WTC11 (cell line): Measurements from ENCODE around the gene PKLR. TPM values are rescaled to one million over a fixed set of nuclear protein-coding genes. Genes with fewer than 3 reads are reported as not detected.

ENCODE experiments used
- ATAC-seq: fragments of 200-7000 bp; cut with Tn5 transposase; 2 replicates; pipeline ENCODE4 v1.10.0; 2021; ENCODE audit warnings: mild to moderate bottlenecking, moderate library complexity
- CTCF ChIA-PET: fragments of 300-600 bp; sonication (Branson Sonifier 250); formaldehyde crosslinking; loops from one replicate; lab custom pipeline; 2021; ENCODE audit warnings: antibody characterized with exemption; lab: Charles Lee
- POLR2A ChIA-PET: fragments of 350-600 bp; sonication (Branson Sonifier 250); formaldehyde crosslinking; loops from one replicate; lab custom pipeline; 2021; ENCODE audit warnings: antibody characterized with exemption; lab: Charles Lee
- DNase-seq: peaks from one replicate; pipeline ENCODE4 v3.0.0; 2021; ENCODE audit warnings: low spot score
- H3K27ac Mint-ChIP-seq: 2 replicates; pipeline ENCODE4 v1.8.0; 2021; ENCODE audit warnings: mixed read lengths
- H3K27me3 Mint-ChIP-seq: 2 replicates; pipeline ENCODE4 v1.8.0; 2021; ENCODE audit warnings: low read depth, mild to moderate bottlenecking, moderate library complexity, mixed read lengths
- H3K36me3 Mint-ChIP-seq: 2 replicates; pipeline ENCODE4 v1.8.0; 2021; ENCODE audit warnings: mixed read lengths
- H3K4me1 Mint-ChIP-seq: 2 replicates; pipeline ENCODE4 v1.8.0; 2022; ENCODE audit warnings: mixed read lengths
- H3K4me3 Mint-ChIP-seq: 2 replicates; pipeline ENCODE4 v1.8.0; 2021; ENCODE audit warnings: mild to moderate bottlenecking, moderate library complexity, mixed read lengths
- H3K9me3 Mint-ChIP-seq: 2 replicates; pipeline ENCODE4 v1.8.0; 2021; ENCODE audit warnings: mixed read lengths
- AFF4 ChIP-seq: sonication (generic); formaldehyde crosslinking; IDR thresholded peaks from 2 replicates; pipeline ENCODE4 v1.8.1; 2023; ENCODE audit warnings: mild to moderate bottlenecking, missing genetic modification reagents, borderline replicate concordance
- CBFB ChIP-seq: sonication (generic); formaldehyde crosslinking; IDR thresholded peaks from 2 replicates; pipeline ENCODE4 v1.8.1; 2022; ENCODE audit warnings: mild to moderate bottlenecking, low read depth, missing genetic modification reagents
- CREM ChIP-seq: sonication (generic); formaldehyde crosslinking; IDR thresholded peaks from 2 replicates; pipeline ENCODE4 v1.8.1; 2022; ENCODE audit warnings: mild to moderate bottlenecking, missing genetic modification reagents, moderate library complexity
- CTCF ChIP-seq: fragments of 200-600 bp; IDR thresholded peaks from 2 replicates; pipeline ENCODE4 v1.8.0; 2022; ENCODE audit warnings: antibody characterized with exemption
- E2F5 ChIP-seq: sonication (generic); formaldehyde crosslinking; IDR thresholded peaks from 2 replicates; pipeline ENCODE4 v1.8.1; 2022; ENCODE audit warnings: mild to moderate bottlenecking, moderate library complexity, missing genetic modification reagents
- FOXK1 ChIP-seq: sonication (generic); formaldehyde crosslinking; IDR thresholded peaks from 2 replicates; pipeline ENCODE4 v1.8.0; 2022; ENCODE audit warnings: mild to moderate bottlenecking, moderate library complexity, missing genetic modification reagents
- IRF2 ChIP-seq: sonication (generic); formaldehyde crosslinking; IDR thresholded peaks from 2 replicates; pipeline ENCODE4 v1.8.0; 2022; ENCODE audit warnings: low read depth, missing genetic modification reagents, borderline replicate concordance
- NR3C1 ChIP-seq: sonication (generic); formaldehyde crosslinking; conservative IDR thresholded peaks from 2 replicates; pipeline ENCODE4 v1.8.1; 2023; ENCODE audit warnings: low read depth, mild to moderate bottlenecking, missing genetic modification reagents
- RELA ChIP-seq: sonication (generic); formaldehyde crosslinking; IDR thresholded peaks from 2 replicates; pipeline ENCODE4 v1.8.1; 2022; ENCODE audit warnings: missing genetic modification reagents, mild to moderate bottlenecking, borderline replicate concordance
- SP1 ChIP-seq: sonication (generic); formaldehyde crosslinking; conservative IDR thresholded peaks from 2 replicates; pipeline ENCODE4 v1.8.1; 2022; ENCODE audit warnings: missing genetic modification reagents
- TEAD1 ChIP-seq: sonication (generic); formaldehyde crosslinking; IDR thresholded peaks from 2 replicates; pipeline ENCODE4 v1.8.0; 2022; ENCODE audit warnings: mild to moderate bottlenecking, missing genetic modification reagents
- USF1 ChIP-seq: sonication (generic); formaldehyde crosslinking; IDR thresholded peaks from 2 replicates; pipeline ENCODE4 v1.8.0; 2022; ENCODE audit warnings: mild to moderate bottlenecking, missing genetic modification reagents
- ZBTB43 ChIP-seq: sonication (generic); formaldehyde crosslinking; IDR thresholded peaks from 2 replicates; pipeline ENCODE4 v1.8.1; 2023; ENCODE audit warnings: mild to moderate bottlenecking, missing genetic modification reagents
- ZMAT4 ChIP-seq: fragments of 250-450 bp; sonication (Bioruptor Pico); IDR thresholded peaks from 2 replicates; pipeline ENCODE4 v1.9.0; 2021; ENCODE audit warnings: mild to moderate bottlenecking
- ZNF121 ChIP-seq: sonication (generic); formaldehyde crosslinking; IDR thresholded peaks from 2 replicates; pipeline ENCODE4 v1.8.0; 2023; ENCODE audit warnings: missing genetic modification reagents
- ZNF232 ChIP-seq: sonication (generic); formaldehyde crosslinking; IDR thresholded peaks from 2 replicates; pipeline ENCODE4 v1.8.0; 2022; ENCODE audit warnings: mild to moderate bottlenecking, missing genetic modification reagents
- ZNF423 ChIP-seq: fragments of 250-450 bp; sonication (Bioruptor Pico); IDR thresholded peaks from 2 replicates; pipeline ENCODE4 v2.1.2; 2022; ENCODE audit warnings: mild to moderate bottlenecking, moderate library complexity
- ZNF512 ChIP-seq: sonication (generic); formaldehyde crosslinking; IDR thresholded peaks from 2 replicates; pipeline ENCODE4 v1.8.1; 2022; ENCODE audit warnings: missing genetic modification reagents, borderline replicate concordance
- ZNF671 ChIP-seq: fragments of 250-450 bp; sonication (Bioruptor Pico); IDR thresholded peaks from 2 replicates; pipeline ENCODE4 v1.8.0; 2021; ENCODE audit warnings: mild to moderate bottlenecking
- total RNA-seq: library from RNA; stranded (reverse); gene quantifications from 3 replicates; pipeline ENCODE4 v1.2.3, GENCODE V29; 2021
- TF ChIP-seq, protein P1 (sequence below): sonication (generic); formaldehyde crosslinking; IDR thresholded peaks from 2 replicates; pipeline ENCODE4 v1.8.1; 2022; ENCODE audit warnings: mild to moderate bottlenecking, missing genetic modification reagents, moderate library complexity, borderline replicate concordance

Gene PKLR
- total RNA-seq, 1 experiment from 2014 or later = 1.5 TPM

GRCh38 chr1:155254228-155254713 is 47.0 kb downstream of the PKLR start:
- Mint-ChIP-seq H3K27me3 (no peaks in the 10 kb centered on the region), H3K4me1 (peaks cover 23% of the 10 kb centered on the region), H3K4me3 (peak overlapping the region; percentile 80), H3K27ac (no peak overlapping the region)
- POLR2A ChIA-PET = interaction anchor here (1.2 kb wide), 1 partner anchor 19 kb away, joined by 3 read pairs; the partner anchor contains the start of gene CLK2
- TF ChIP-seq RELA = no peak
- TF ChIP-seq TEAD1 = no peak
- TF ChIP-seq ZNF232 (CRISPR knock-in tag) = no peak
- no peak for TF ChIP-seq ZNF423 (CRISPR knock-in tag)
- TF ChIP-seq ZBTB43 (CRISPR knock-in tag) = no peak
- TF ChIP-seq CBFB (CRISPR knock-in tag) = no peak
- no peak for TF ChIP-seq AFF4 (CRISPR knock-in tag)
- no peak for TF ChIP-seq CTCF
- TF ChIP-seq ZMAT4 (CRISPR knock-in tag) = no peak
- no peak for TF ChIP-seq ZNF512 (CRISPR knock-in tag)
- TF ChIP-seq E2F5 (CRISPR knock-in tag) = no peak
- no peak for TF ChIP-seq SP1 (CRISPR knock-in tag)
- TF ChIP-seq ZNF671 (CRISPR knock-in tag) = no peak
- no peak for TF ChIP-seq FOXK1 (CRISPR knock-in tag)
- no peak for TF ChIP-seq USF1 (CRISPR knock-in tag)
- no peak for TF ChIP-seq ZNF121
- no peak for TF ChIP-seq NR3C1 (CRISPR knock-in tag)
- no peak for TF ChIP-seq IRF2 (CRISPR knock-in tag)
- TF ChIP-seq CREM (CRISPR knock-in tag) = no peak
- TF ChIP-seq, protein P1, sequence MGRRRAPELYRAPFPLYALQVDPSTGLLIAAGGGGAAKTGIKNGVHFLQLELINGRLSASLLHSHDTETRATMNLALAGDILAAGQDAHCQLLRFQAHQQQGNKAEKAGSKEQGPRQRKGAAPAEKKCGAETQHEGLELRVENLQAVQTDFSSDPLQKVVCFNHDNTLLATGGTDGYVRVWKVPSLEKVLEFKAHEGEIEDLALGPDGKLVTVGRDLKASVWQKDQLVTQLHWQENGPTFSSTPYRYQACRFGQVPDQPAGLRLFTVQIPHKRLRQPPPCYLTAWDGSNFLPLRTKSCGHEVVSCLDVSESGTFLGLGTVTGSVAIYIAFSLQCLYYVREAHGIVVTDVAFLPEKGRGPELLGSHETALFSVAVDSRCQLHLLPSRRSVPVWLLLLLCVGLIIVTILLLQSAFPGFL (CRISPR knock-in tag) = no peak
- TF ChIP-seq, all 79 proteins: peak for 0
- no peak for ATAC-seq
- CTCF ChIA-PET = interaction anchor here (1.5 to 1.8 kb wide), 2 partner anchors 61 to 69 kb away, joined by 5 to 6 read pairs; no protein-coding TSS in a partner anchor
- DNase-seq = no peak
- H3K9me3 Mint-ChIP-seq = no peaks in the 10 kb centered on the region
- peaks cover 16% of the 10 kb centered on the region for H3K36me3 Mint-ChIP-seq
